ENCODE results near the gene DOCK4. TPM values are rescaled to one million over a fixed set of nuclear protein-coding genes. Genes with fewer than 3 reads are reported as not detected.

Gene DOCK4
- total RNA-seq, 1 donor from 2014 or later: 60.3 TPM

GRCh38 chr7:112121318-112121717 is 84.9 kb downstream of the DOCK4 start:
- no peak for TF ChIP-seq CTCF (IDR thresholded peaks at IDR 0.05; ENCODE audit: partially characterized antibody, unreplicated experiment)
- DNase-seq: no peak
- Mint-ChIP-seq H3K27ac (ENCODE audit: unreplicated experiment) (no peak overlapping the region), H3K36me3 (ENCODE audit: unreplicated experiment) (peaks cover 2% of the 10 kb centered on the region), H3K4me3 (ENCODE audit: unreplicated experiment) (no peak overlapping the region), H3K4me1 (ENCODE audit: low read depth, unreplicated experiment) (no peaks in the 10 kb centered on the region), H3K27me3 (ENCODE audit: unreplicated experiment) (peaks cover 2% of the 10 kb centered on the region), H3K9me3 (ENCODE audit: unreplicated experiment) (peaks cover under 1% of the 10 kb centered on the region)

- H3K27ac Mint-ChIP-seq (ENCODE audit: unreplicated experiment): no peak overlapping the region
- TF ChIP-seq CTCF (IDR thresholded peaks at IDR 0.05; ENCODE audit: partially characterized antibody, unreplicated experiment): no peak
- peaks cover 2% of the 10 kb centered on the region for H3K27me3 Mint-ChIP-seq (ENCODE audit: unreplicated experiment)
- no peak overlapping the region for H3K4me3 Mint-ChIP-seq (ENCODE audit: unreplicated experiment)
- no peaks in the 10 kb centered on the region for H3K4me1 Mint-ChIP-seq (ENCODE audit: low read depth, unreplicated experiment)
- no peaks in the 10 kb centered on the region for H3K9me3 Mint-ChIP-seq (ENCODE audit: unreplicated experiment)
- no peaks in the 10 kb centered on the region for H3K36me3 Mint-ChIP-seq (ENCODE audit: unreplicated experiment)
- no peak for DNase-seq
Observed at GRCh38 chr7:112120696-112121217, 85.4 kb downstream of the DOCK4 start.

- no peak for DNase-seq
- no peaks in the 10 kb centered on the region for H3K36me3 Mint-ChIP-seq (ENCODE audit: unreplicated experiment)
- H3K9me3 Mint-ChIP-seq (ENCODE audit: unreplicated experiment): no peaks in the 10 kb centered on the region
- H3K27ac Mint-ChIP-seq (ENCODE audit: unreplicated experiment): no peak overlapping the region
- H3K27me3 Mint-ChIP-seq (ENCODE audit: unreplicated experiment): peaks cover 2% of the 10 kb centered on the region
- TF ChIP-seq CTCF (IDR thresholded peaks at IDR 0.05; ENCODE audit: partially characterized antibody, unreplicated experiment): no peak
- H3K4me3 Mint-ChIP-seq (ENCODE audit: unreplicated experiment): no peak overlapping the region
- no peaks in the 10 kb centered on the region for H3K4me1 Mint-ChIP-seq (ENCODE audit: low read depth, unreplicated experiment)
Observed at GRCh38 chr7:112118581-112119566, 87.3 kb downstream of the DOCK4 start.

- no peaks in the 10 kb centered on the region for H3K9me3 Mint-ChIP-seq (ENCODE audit: unreplicated experiment)
- no peak overlapping the region for H3K27ac Mint-ChIP-seq (ENCODE audit: unreplicated experiment)
- no peaks in the 10 kb centered on the region for H3K4me1 Mint-ChIP-seq (ENCODE audit: low read depth, unreplicated experiment)
- peaks cover 4% of the 10 kb centered on the region for H3K27me3 Mint-ChIP-seq (ENCODE audit: unreplicated experiment)
- no peak for TF ChIP-seq CTCF (IDR thresholded peaks at IDR 0.05; ENCODE audit: partially characterized antibody, unreplicated experiment)
- H3K36me3 Mint-ChIP-seq (ENCODE audit: unreplicated experiment): no peaks in the 10 kb centered on the region
- no peak for DNase-seq
- no peak overlapping the region for H3K4me3 Mint-ChIP-seq (ENCODE audit: unreplicated experiment)
Observed at GRCh38 chr7:112116894-112117293, 89.3 kb downstream of the DOCK4 start.

GRCh38 chr7:112116358-112116757 is 89.8 kb downstream of the DOCK4 start:
- no peak for DNase-seq
- TF ChIP-seq CTCF (IDR thresholded peaks at IDR 0.05; ENCODE audit: partially characterized antibody, unreplicated experiment): no peak
- no peaks in the 10 kb centered on the region for H3K9me3 Mint-ChIP-seq (ENCODE audit: unreplicated experiment)
- H3K27ac Mint-ChIP-seq (ENCODE audit: unreplicated experiment): no peak overlapping the region
- no peaks in the 10 kb centered on the region for H3K36me3 Mint-ChIP-seq (ENCODE audit: unreplicated experiment)
- H3K4me1 Mint-ChIP-seq (ENCODE audit: low read depth, unreplicated experiment): no peaks in the 10 kb centered on the region
- peaks cover 4% of the 10 kb centered on the region for H3K27me3 Mint-ChIP-seq (ENCODE audit: unreplicated experiment)
- H3K4me3 Mint-ChIP-seq (ENCODE audit: unreplicated experiment): no peak overlapping the region
